Panc1 (cell line): ENCODE data around the gene CCR5AS.

Experiments used
- CTCF ChIP-seq: fragments of 450-650 bp; IDR thresholded peaks from 2 replicates; pipeline ENCODE4 v1.5.1; 2017; ENCODE audit warnings: mild to moderate bottlenecking
- POLR2AphosphoS5 ChIP-seq: IDR thresholded peaks from 2 replicates; pipeline ENCODE4 v1.6.1; 2012; ENCODE audit warnings: mild to moderate bottlenecking, low read depth, low read length, moderate library complexity
- REST ChIP-seq, 2 experiments: IDR thresholded peaks; 2 replicates each; pipeline ENCODE4 v1.6.1; 2011 to 2012; ENCODE audit warnings: low read depth in 2 of 2, control low read depth in 1 of 2, low read length in 1 of 2, mild to moderate bottlenecking in 1 of 2, moderate library complexity in 1 of 2; ENCODE audit not compliant: insufficient read depth in 1 of 2
- SIN3A ChIP-seq: IDR thresholded peaks from 2 replicates; pipeline ENCODE4 v1.6.1; 2012; ENCODE audit warnings: low read depth, mild to moderate bottlenecking, low read length, moderate library complexity, borderline replicate concordance; ENCODE audit not compliant: insufficient read depth
- TCF7L2 ChIP-seq: IDR thresholded peaks from 2 replicates; pipeline ENCODE4 v1.6.1; 2011; ENCODE audit warnings: mild to moderate bottlenecking, low read depth, low read length, inconsistent platforms

- TF ChIP-seq CTCF (no peak), TCF7L2 (no peak), POLR2AphosphoS5 (no peak), SIN3A (no peak), REST (IDR thresholded peaks at IDR 0.05; ENCODE audit: insufficient read depth in 1 of 2, low read depth in 2 of 2, low read length in 1 of 2) (no peak)
These were observed 51.9 kb downstream of the CCR5AS start for GRCh38 chr3:46354984-46355383.
